ENCODE measurements around the gene SPECC1. TPM values are rescaled to one million over a fixed set of nuclear protein-coding genes. Genes with fewer than 3 reads are reported as not detected.

SPECC1 gene
- total RNA-seq, 1 donor from 2014 or later: 13.6 TPM

GRCh38 chr17:19986941-19987861 is 22.0 kb upstream of the SPECC1 start:
- no peaks in the 10 kb centered on the region for H3K4me1 ChIP-seq (ENCODE audit: control insufficient read depth in 3 of 3, insufficient read depth in 3 of 3, low read length in 3 of 3)
- H3K27me3 ChIP-seq (ENCODE audit: control insufficient read depth in 3 of 3, insufficient read depth in 3 of 3, low read length in 3 of 3): peaks cover 0 to 3% (median 0%) of the 10 kb centered on the region in 3 donors
- no peak overlapping the region for H3K4me3 ChIP-seq (ENCODE audit: low read length in 3 of 3)

GRCh38 chr17:19987897-19988296 is 21.3 kb upstream of the SPECC1 start:
- Histone ChIP-seq H3K9me3 (ENCODE audit: control insufficient read depth in 3 of 3, low read length in 3 of 3) (no peaks in the 10 kb centered on the region), H3K4me3 (ENCODE audit: low read length in 3 of 3) (no peak overlapping the region), H3K27me3 (ENCODE audit: control insufficient read depth in 3 of 3, insufficient read depth in 3 of 3, low read length in 3 of 3) (peaks cover 0 to 3% (median 0%) of the 10 kb centered on the region in 3 donors), H3K9ac (ENCODE audit: low read depth in 1 of 3, low read length in 3 of 3) (no peak overlapping the region), H3K27ac (ENCODE audit: low read depth, low read length) (no peak overlapping the region), H3K36me3 (ENCODE audit: control insufficient read depth in 3 of 3, insufficient read depth in 3 of 3, low read length in 3 of 3) (no peaks in the 10 kb centered on the region), H3K4me1 (ENCODE audit: control insufficient read depth in 3 of 3, insufficient read depth in 3 of 3, low read length in 3 of 3) (peaks cover 0 to 1% (median 0%) of the 10 kb centered on the region in 3 donors)

More at GRCh38 chr17:19986941-19987861, 22.0 kb upstream of the SPECC1 start:
- Histone ChIP-seq H3K9me3 (ENCODE audit: control insufficient read depth in 3 of 3, low read length in 3 of 3) (no peaks in the 10 kb centered on the region), H3K9ac (ENCODE audit: low read depth in 1 of 3, low read length in 3 of 3) (no peak overlapping the region), H3K36me3 (ENCODE audit: control insufficient read depth in 3 of 3, insufficient read depth in 3 of 3, low read length in 3 of 3) (no peaks in the 10 kb centered on the region), H3K27ac (ENCODE audit: low read depth, low read length) (no peak overlapping the region)

GRCh38 chr17:19991252-19991885 is 17.8 kb upstream of the SPECC1 start:
- H3K27me3 ChIP-seq (ENCODE audit: control insufficient read depth in 3 of 3, insufficient read depth in 3 of 3, low read length in 3 of 3): peaks cover 0 to 3% (median under 1%) of the 10 kb centered on the region in 3 donors
- no peak overlapping the region for H3K27ac ChIP-seq (ENCODE audit: low read depth, low read length)
- no peak overlapping the region for H3K4me3 ChIP-seq (ENCODE audit: low read length in 3 of 3)
- H3K36me3 ChIP-seq (ENCODE audit: control insufficient read depth in 3 of 3, insufficient read depth in 3 of 3, low read length in 3 of 3): no peaks in the 10 kb centered on the region
- peaks cover 0 to 4% (median 0%) of the 10 kb centered on the region in 3 donors for H3K4me1 ChIP-seq (ENCODE audit: control insufficient read depth in 3 of 3, insufficient read depth in 3 of 3, low read length in 3 of 3)
- H3K9me3 ChIP-seq (ENCODE audit: control insufficient read depth in 3 of 3, low read length in 3 of 3): no peaks in the 10 kb centered on the region
- H3K9ac ChIP-seq (ENCODE audit: low read depth in 1 of 3, low read length in 3 of 3): no peak overlapping the region

- Histone ChIP-seq H3K4me3 (ENCODE audit: low read length in 3 of 3) (peak overlapping the region in 1 of 3 donors; percentile 41), H3K9me3 (ENCODE audit: control insufficient read depth in 3 of 3, low read length in 3 of 3) (no peaks in the 10 kb centered on the region), H3K9ac (ENCODE audit: low read depth in 1 of 3, low read length in 3 of 3) (peak overlapping the region in 1 of 3 donors; percentile 16), H3K27me3 (ENCODE audit: control insufficient read depth in 3 of 3, insufficient read depth in 3 of 3, low read length in 3 of 3) (peaks cover 0 to 5% (median 0%) of the 10 kb centered on the region in 3 donors), H3K4me1 (ENCODE audit: control insufficient read depth in 3 of 3, insufficient read depth in 3 of 3, low read length in 3 of 3) (peaks cover 0 to 4% (median 0%) of the 10 kb centered on the region in 3 donors), H3K27ac (ENCODE audit: low read depth, low read length) (no peak overlapping the region), H3K36me3 (ENCODE audit: control insufficient read depth in 3 of 3, insufficient read depth in 3 of 3, low read length in 3 of 3) (no peaks in the 10 kb centered on the region)
Measured at GRCh38 chr17:19992803-19993713, 16.1 kb upstream of the SPECC1 start.

GRCh38 chr17:19996086-19996485 is 13.1 kb upstream of the SPECC1 start:
- Histone ChIP-seq H3K36me3 (ENCODE audit: control insufficient read depth in 3 of 3, insufficient read depth in 3 of 3, low read length in 3 of 3) (no peaks in the 10 kb centered on the region), H3K27ac (ENCODE audit: low read depth, low read length) (no peak overlapping the region), H3K4me3 (ENCODE audit: low read length in 3 of 3) (no peak overlapping the region), H3K9ac (ENCODE audit: low read depth in 1 of 3, low read length in 3 of 3) (no peak overlapping the region), H3K9me3 (ENCODE audit: control insufficient read depth in 3 of 3, low read length in 3 of 3) (no peaks in the 10 kb centered on the region), H3K4me1 (ENCODE audit: control insufficient read depth in 3 of 3, insufficient read depth in 3 of 3, low read length in 3 of 3) (peaks cover 0 to 4% (median 0%) of the 10 kb centered on the region in 3 donors), H3K27me3 (ENCODE audit: control insufficient read depth in 3 of 3, insufficient read depth in 3 of 3, low read length in 3 of 3) (peaks cover 0 to 5% (median 0%) of the 10 kb centered on the region in 3 donors)

GRCh38 chr17:19996502-19996901 is 12.7 kb upstream of the SPECC1 start:
- Histone ChIP-seq H3K36me3 (ENCODE audit: control insufficient read depth in 3 of 3, insufficient read depth in 3 of 3, low read length in 3 of 3) (no peaks in the 10 kb centered on the region), H3K27me3 (ENCODE audit: control insufficient read depth in 3 of 3, insufficient read depth in 3 of 3, low read length in 3 of 3) (peaks cover 0 to 5% (median 0%) of the 10 kb centered on the region in 3 donors), H3K4me1 (ENCODE audit: control insufficient read depth in 3 of 3, insufficient read depth in 3 of 3, low read length in 3 of 3) (peaks cover 0 to 4% (median 0%) of the 10 kb centered on the region in 3 donors), H3K9ac (ENCODE audit: low read depth in 1 of 3, low read length in 3 of 3) (no peak overlapping the region), H3K4me3 (ENCODE audit: low read length in 3 of 3) (no peak overlapping the region), H3K27ac (ENCODE audit: low read depth, low read length) (no peak overlapping the region), H3K9me3 (ENCODE audit: control insufficient read depth in 3 of 3, low read length in 3 of 3) (no peaks in the 10 kb centered on the region)

- no peaks in the 10 kb centered on the region for H3K9me3 ChIP-seq (ENCODE audit: control insufficient read depth in 3 of 3, low read length in 3 of 3)
- H3K4me1 ChIP-seq (ENCODE audit: control insufficient read depth in 3 of 3, insufficient read depth in 3 of 3, low read length in 3 of 3): peaks cover 7 to 16% (median 13%) of the 10 kb centered on the region in 3 donors
- H3K27me3 ChIP-seq (ENCODE audit: control insufficient read depth in 3 of 3, insufficient read depth in 3 of 3, low read length in 3 of 3): peaks cover 15 to 19% (median 16%) of the 10 kb centered on the region in 3 donors
- H3K27ac ChIP-seq (ENCODE audit: low read depth, low read length): no peak overlapping the region
- peak overlapping the region; percentile 75 to 83 (median 83) for H3K4me3 ChIP-seq (ENCODE audit: low read length in 3 of 3)
- no peaks in the 10 kb centered on the region for H3K36me3 ChIP-seq (ENCODE audit: control insufficient read depth in 3 of 3, insufficient read depth in 3 of 3, low read length in 3 of 3)
- H3K9ac ChIP-seq (ENCODE audit: low read depth in 1 of 3, low read length in 3 of 3): peak overlapping the region; percentile 58 to 75 (median 66)
Measured at GRCh38 chr17:20008242-20009051, 712 bp upstream of the SPECC1 start.

- Histone ChIP-seq H3K9ac (ENCODE audit: low read depth in 1 of 3, low read length in 3 of 3) (peak overlapping the region; percentile 58 to 75 (median 66)), H3K4me3 (ENCODE audit: low read length in 3 of 3) (peak overlapping the region; percentile 75 to 83 (median 83)), H3K27ac (ENCODE audit: low read depth, low read length) (no peak overlapping the region), H3K36me3 (ENCODE audit: control insufficient read depth in 3 of 3, insufficient read depth in 3 of 3, low read length in 3 of 3) (no peaks in the 10 kb centered on the region), H3K27me3 (ENCODE audit: control insufficient read depth in 3 of 3, insufficient read depth in 3 of 3, low read length in 3 of 3) (peaks cover 13 to 17% (median 16%) of the 10 kb centered on the region in 3 donors), H3K4me1 (ENCODE audit: control insufficient read depth in 3 of 3, insufficient read depth in 3 of 3, low read length in 3 of 3) (peaks cover 7 to 16% (median 13%) of the 10 kb centered on the region in 3 donors), H3K9me3 (ENCODE audit: control insufficient read depth in 3 of 3, low read length in 3 of 3) (no peaks in the 10 kb centered on the region)
Measured at GRCh38 chr17:20009052-20009301, 182 bp upstream of the SPECC1 start.

All from skeletal muscle tissue (tissue), 4 donors.